ENCODE results near the gene MAGEB17. TPM values are rescaled to one million over a fixed set of nuclear protein-coding genes. Genes with fewer than 3 reads are reported as not detected.

The MAGEB17 gene
- polyA plus RNA-seq, 1 of the 3 experiments (the other 2 are of a cell fraction) = 0.13 TPM

- Histone ChIP-seq H3F3A (replicated peaks; ENCODE audit: insufficient read depth) (no peaks in the 10 kb centered on the region), H3K9ac (no peak overlapping the region), H3K27me3 (ENCODE audit: insufficient read depth) (no peaks in the 10 kb centered on the region), H3K9me3 (no peaks in the 10 kb centered on the region), H3K27ac (ENCODE audit: low read depth in 2 of 2, low read length in 1 of 2) (no peak overlapping the region), H3K9me2 (no peaks in the 10 kb centered on the region), H3K36me3 (replicated peaks in 1 of 2; ENCODE audit: control insufficient read depth in 1 of 2, insufficient read depth in 2 of 2, low read length in 1 of 2) (no peaks in the 10 kb centered on the region), H4K20me1 (ENCODE audit: insufficient read depth) (no peaks in the 10 kb centered on the region), H3K4me1 (ENCODE audit: control insufficient read depth in 1 of 2, insufficient read depth in 2 of 2, low read depth in 1 of 2, low read length in 1 of 2) (no peaks in the 10 kb centered on the region), H3K79me2 (ENCODE audit: insufficient read depth) (no peaks in the 10 kb centered on the region), H3K4me3 (ENCODE audit: low read depth in 2 of 2, low read length in 1 of 2) (no peak overlapping the region), H2AFZ (ENCODE audit: low read depth) (no peak overlapping the region), H3K4me2 (no peak overlapping the region)
- ChIA-PET POLR2A (no interaction called here), CTCF (interaction anchor here (1.3 kb wide), 1 partner anchor 9 kb away, joined by 5 read pairs; no protein-coding TSS in a partner anchor)
- WGBS (ENCODE audit: low lambda C conversion rate) = 49% methylated on average over 4 of the region's 4 CpGs
- DNase-seq = no peak
- TF ChIP-seq POLR2AphosphoS5 (IDR thresholded peaks at IDR 0.05; ENCODE audit: low read depth, low read length) (no peak), EZH2phosphoT487 (IDR thresholded peaks at IDR 0.05; ENCODE audit: borderline replicate concordance, low read depth) (no peak), PBX3 (IDR thresholded peaks at IDR 0.05) (no peak), RCOR1 (IDR thresholded peaks at IDR 0.05; ENCODE audit: low read length) (no peak), SMC3 (IDR thresholded peaks at IDR 0.05; ENCODE audit: low read depth, low read length) (no peak), SIN3A (IDR thresholded peaks at IDR 0.05; ENCODE audit: borderline replicate concordance, low read depth, low read length) (no peak), RXRA (IDR thresholded peaks at IDR 0.05; ENCODE audit: borderline replicate concordance, low read depth) (no peak), NRF1 (IDR thresholded peaks at IDR 0.05; ENCODE audit: low read depth, low read length) (no peak), MXI1 (IDR thresholded peaks at IDR 0.05; ENCODE audit: low read depth, low read length) (no peak), MEF2A (IDR thresholded peaks at IDR 0.05; ENCODE audit: borderline replicate concordance, low read depth) (no peak), TCF12 (IDR thresholded peaks at IDR 0.05) (no peak)
- TF ChIP-seq, protein P1, sequence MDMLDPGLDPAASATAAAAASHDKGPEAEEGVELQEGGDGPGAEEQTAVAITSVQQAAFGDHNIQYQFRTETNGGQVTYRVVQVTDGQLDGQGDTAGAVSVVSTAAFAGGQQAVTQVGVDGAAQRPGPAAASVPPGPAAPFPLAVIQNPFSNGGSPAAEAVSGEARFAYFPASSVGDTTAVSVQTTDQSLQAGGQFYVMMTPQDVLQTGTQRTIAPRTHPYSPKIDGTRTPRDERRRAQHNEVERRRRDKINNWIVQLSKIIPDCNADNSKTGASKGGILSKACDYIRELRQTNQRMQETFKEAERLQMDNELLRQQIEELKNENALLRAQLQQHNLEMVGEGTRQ (IDR thresholded peaks at IDR 0.05; ENCODE audit: borderline replicate concordance, low read depth, low read length) = no peak
- TF ChIP-seq, protein P2, sequence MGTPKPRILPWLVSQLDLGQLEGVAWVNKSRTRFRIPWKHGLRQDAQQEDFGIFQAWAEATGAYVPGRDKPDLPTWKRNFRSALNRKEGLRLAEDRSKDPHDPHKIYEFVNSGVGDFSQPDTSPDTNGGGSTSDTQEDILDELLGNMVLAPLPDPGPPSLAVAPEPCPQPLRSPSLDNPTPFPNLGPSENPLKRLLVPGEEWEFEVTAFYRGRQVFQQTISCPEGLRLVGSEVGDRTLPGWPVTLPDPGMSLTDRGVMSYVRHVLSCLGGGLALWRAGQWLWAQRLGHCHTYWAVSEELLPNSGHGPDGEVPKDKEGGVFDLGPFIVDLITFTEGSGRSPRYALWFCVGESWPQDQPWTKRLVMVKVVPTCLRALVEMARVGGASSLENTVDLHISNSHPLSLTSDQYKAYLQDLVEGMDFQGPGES (IDR thresholded peaks at IDR 0.05; ENCODE audit: low read depth, low read length) = no peak
- TF ChIP-seq, protein P3, sequence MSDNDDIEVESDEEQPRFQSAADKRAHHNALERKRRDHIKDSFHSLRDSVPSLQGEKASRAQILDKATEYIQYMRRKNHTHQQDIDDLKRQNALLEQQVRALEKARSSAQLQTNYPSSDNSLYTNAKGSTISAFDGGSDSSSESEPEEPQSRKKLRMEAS (IDR thresholded peaks at IDR 0.05; ENCODE audit: low read depth) = no peak
These were observed 35.7 kb downstream of the MAGEB17 start for GRCh38 chrX:16202943-16203342.

- no peaks in the 10 kb centered on the region for H3K79me2 ChIP-seq (ENCODE audit: insufficient read depth)
These were observed 37.3 kb downstream of the MAGEB17 start for GRCh38 chrX:16204538-16204937.

More at GRCh38 chrX:16204538-16204937, 37.3 kb downstream of the MAGEB17 start:
- TF ChIP-seq, protein P2 (IDR thresholded peaks at IDR 0.05; ENCODE audit: low read depth, low read length) = no peak
- TF ChIP-seq, protein P4, sequence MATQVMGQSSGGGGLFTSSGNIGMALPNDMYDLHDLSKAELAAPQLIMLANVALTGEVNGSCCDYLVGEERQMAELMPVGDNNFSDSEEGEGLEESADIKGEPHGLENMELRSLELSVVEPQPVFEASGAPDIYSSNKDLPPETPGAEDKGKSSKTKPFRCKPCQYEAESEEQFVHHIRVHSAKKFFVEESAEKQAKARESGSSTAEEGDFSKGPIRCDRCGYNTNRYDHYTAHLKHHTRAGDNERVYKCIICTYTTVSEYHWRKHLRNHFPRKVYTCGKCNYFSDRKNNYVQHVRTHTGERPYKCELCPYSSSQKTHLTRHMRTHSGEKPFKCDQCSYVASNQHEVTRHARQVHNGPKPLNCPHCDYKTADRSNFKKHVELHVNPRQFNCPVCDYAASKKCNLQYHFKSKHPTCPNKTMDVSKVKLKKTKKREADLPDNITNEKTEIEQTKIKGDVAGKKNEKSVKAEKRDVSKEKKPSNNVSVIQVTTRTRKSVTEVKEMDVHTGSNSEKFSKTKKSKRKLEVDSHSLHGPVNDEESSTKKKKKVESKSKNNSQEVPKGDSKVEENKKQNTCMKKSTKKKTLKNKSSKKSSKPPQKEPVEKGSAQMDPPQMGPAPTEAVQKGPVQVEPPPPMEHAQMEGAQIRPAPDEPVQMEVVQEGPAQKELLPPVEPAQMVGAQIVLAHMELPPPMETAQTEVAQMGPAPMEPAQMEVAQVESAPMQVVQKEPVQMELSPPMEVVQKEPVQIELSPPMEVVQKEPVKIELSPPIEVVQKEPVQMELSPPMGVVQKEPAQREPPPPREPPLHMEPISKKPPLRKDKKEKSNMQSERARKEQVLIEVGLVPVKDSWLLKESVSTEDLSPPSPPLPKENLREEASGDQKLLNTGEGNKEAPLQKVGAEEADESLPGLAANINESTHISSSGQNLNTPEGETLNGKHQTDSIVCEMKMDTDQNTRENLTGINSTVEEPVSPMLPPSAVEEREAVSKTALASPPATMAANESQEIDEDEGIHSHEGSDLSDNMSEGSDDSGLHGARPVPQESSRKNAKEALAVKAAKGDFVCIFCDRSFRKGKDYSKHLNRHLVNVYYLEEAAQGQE (IDR thresholded peaks at IDR 0.05; ENCODE audit: low read depth, low read length) = no peak
- no peak for TF ChIP-seq MEF2A (IDR thresholded peaks at IDR 0.05; ENCODE audit: borderline replicate concordance, low read depth)
- TF ChIP-seq TAF1 (IDR thresholded peaks at IDR 0.05; ENCODE audit: borderline replicate concordance, low read depth, low read length) = no peak
- ChIA-PET CTCF (interaction anchor here (0.6 kb wide), 2 partner anchors 423 to 1840 kb away, joined by 3 read pairs; no protein-coding TSS in a partner anchor), POLR2A (no interaction called here)
- Histone ChIP-seq H3K4me2 (no peak overlapping the region), H3K9me3 (no peaks in the 10 kb centered on the region), H3K9ac (no peak overlapping the region), H3K4me1 (ENCODE audit: control insufficient read depth in 1 of 2, insufficient read depth in 2 of 2, low read depth in 1 of 2, low read length in 1 of 2) (no peaks in the 10 kb centered on the region), H3K36me3 (replicated peaks in 1 of 2; ENCODE audit: control insufficient read depth in 1 of 2, insufficient read depth in 2 of 2, low read length in 1 of 2) (no peaks in the 10 kb centered on the region), H3K9me2 (no peaks in the 10 kb centered on the region), H3F3A (replicated peaks; ENCODE audit: insufficient read depth) (no peaks in the 10 kb centered on the region), H4K20me1 (ENCODE audit: insufficient read depth) (no peaks in the 10 kb centered on the region), H3K27ac (ENCODE audit: low read depth in 2 of 2, low read length in 1 of 2) (no peak overlapping the region), H2AFZ (ENCODE audit: low read depth) (no peak overlapping the region), H3K27me3 (ENCODE audit: insufficient read depth) (no peaks in the 10 kb centered on the region), H3K4me3 (ENCODE audit: low read depth in 2 of 2, low read length in 1 of 2) (no peak overlapping the region)
- no peak for DNase-seq
- 61% methylated on average over 3 of the region's 3 CpGs for WGBS (ENCODE audit: low lambda C conversion rate)
